ENCODE results near the gene AKAP13.
"Not testable (repeated sequence)": the region's sequence is repeated elsewhere in the genome, so short reads cannot be mapped to it uniquely, and the experiment has no call there.

The AKAP13 gene

DNA sequence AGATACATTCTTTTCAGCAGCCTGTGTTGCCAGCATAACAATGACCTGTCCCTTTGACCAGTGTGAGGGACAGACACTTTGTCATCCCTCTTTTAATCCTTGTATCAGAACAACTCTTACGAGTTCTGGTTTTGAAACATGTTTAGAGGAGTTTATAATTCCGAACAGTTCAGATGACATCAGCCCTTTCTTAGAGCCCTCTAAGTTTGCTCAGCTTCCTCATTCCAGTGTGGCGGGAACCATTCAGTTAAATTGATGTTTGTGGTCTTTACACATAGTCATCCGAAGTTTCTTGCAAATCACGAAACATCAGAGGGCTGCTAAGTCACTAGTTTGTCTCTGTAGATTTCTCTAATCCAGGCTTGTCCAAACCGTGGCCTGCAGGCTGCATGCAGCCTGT is 102.5 kb downstream of the AKAP13 start:
- H3K4me3 ChIP-seq (ENCODE audit: low read depth, low read length), result no peak overlapping the region
- H3K4me1 ChIP-seq (ENCODE audit: control insufficient read depth, insufficient read depth, low read length), result peaks cover 23% of the 10 kb centered on the region
- no peak overlapping the region for H3K9ac ChIP-seq (ENCODE audit: low read depth, low read length)
- H3K27ac ChIP-seq (ENCODE audit: low read depth, low read length), result no peak overlapping the region
- no peaks in the 10 kb centered on the region for H3K36me3 ChIP-seq (ENCODE audit: control insufficient read depth, insufficient read depth, low read length)
- H3K9me3 ChIP-seq (ENCODE audit: control insufficient read depth, insufficient read depth, low read length), result no peaks in the 10 kb centered on the region
- no peaks in the 10 kb centered on the region for H3K27me3 ChIP-seq (ENCODE audit: control insufficient read depth, insufficient read depth, low read length)

DNA sequence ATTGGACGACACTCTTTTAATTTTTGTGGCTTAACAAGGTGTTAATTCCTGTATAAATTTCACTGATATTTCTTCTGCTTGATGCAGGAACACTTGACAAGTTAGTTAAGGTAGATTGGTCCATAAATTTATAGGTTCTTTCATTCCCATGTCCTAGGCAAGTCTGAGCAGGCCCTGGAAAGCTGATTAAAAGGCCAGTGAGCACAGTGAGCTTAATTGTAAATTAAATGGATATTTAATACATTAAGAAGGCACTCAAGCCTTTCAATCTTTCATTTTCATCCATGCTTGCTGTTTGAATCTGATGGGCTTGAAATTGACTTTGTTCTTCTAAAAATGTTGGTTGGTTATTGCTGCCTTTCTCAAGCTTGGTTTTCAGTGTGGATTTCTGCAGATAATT is 103.6 kb downstream of the AKAP13 start:
- not testable (repeated sequence) for H3K9ac ChIP-seq (ENCODE audit: low read depth, low read length); H3K36me3 ChIP-seq (ENCODE audit: control insufficient read depth, insufficient read depth, low read length); H3K4me3 ChIP-seq (ENCODE audit: low read depth, low read length); H3K27me3 ChIP-seq (ENCODE audit: control insufficient read depth, insufficient read depth, low read length); H3K9me3 ChIP-seq (ENCODE audit: control insufficient read depth, insufficient read depth, low read length); H3K27ac ChIP-seq (ENCODE audit: low read depth, low read length)
- peaks cover 16% of the 10 kb centered on the region for H3K4me1 ChIP-seq (ENCODE audit: control insufficient read depth, insufficient read depth, low read length)

DNA sequence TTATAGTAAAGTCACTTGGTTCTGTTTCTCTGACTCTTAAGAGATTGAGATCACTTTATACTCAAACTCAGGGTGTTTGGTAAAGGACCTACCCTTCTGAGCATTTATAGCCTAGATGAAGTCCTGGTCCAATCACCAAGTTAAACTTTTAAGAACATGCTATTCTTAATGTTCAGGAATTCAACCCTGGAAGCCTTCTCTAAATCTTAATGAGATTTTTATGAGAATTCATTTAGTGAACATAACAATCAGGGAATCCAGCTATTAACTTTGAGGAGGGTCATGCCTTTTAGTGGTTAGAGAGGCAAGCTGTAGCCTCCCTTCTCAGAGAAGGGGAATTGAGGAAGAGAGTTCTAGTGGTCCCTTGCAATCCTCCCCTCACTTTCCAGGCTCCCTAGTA is 104.5 kb downstream of the AKAP13 start:
- not testable (repeated sequence) for H3K27me3 ChIP-seq (ENCODE audit: control insufficient read depth, insufficient read depth, low read length); H3K36me3 ChIP-seq (ENCODE audit: control insufficient read depth, insufficient read depth, low read length); H3K4me1 ChIP-seq (ENCODE audit: control insufficient read depth, insufficient read depth, low read length); H3K9me3 ChIP-seq (ENCODE audit: control insufficient read depth, insufficient read depth, low read length); H3K9ac ChIP-seq (ENCODE audit: low read depth, low read length); H3K4me3 ChIP-seq (ENCODE audit: low read depth, low read length)
- peak overlapping the region; percentile 3 for H3K27ac ChIP-seq (ENCODE audit: low read depth, low read length)

DNA sequence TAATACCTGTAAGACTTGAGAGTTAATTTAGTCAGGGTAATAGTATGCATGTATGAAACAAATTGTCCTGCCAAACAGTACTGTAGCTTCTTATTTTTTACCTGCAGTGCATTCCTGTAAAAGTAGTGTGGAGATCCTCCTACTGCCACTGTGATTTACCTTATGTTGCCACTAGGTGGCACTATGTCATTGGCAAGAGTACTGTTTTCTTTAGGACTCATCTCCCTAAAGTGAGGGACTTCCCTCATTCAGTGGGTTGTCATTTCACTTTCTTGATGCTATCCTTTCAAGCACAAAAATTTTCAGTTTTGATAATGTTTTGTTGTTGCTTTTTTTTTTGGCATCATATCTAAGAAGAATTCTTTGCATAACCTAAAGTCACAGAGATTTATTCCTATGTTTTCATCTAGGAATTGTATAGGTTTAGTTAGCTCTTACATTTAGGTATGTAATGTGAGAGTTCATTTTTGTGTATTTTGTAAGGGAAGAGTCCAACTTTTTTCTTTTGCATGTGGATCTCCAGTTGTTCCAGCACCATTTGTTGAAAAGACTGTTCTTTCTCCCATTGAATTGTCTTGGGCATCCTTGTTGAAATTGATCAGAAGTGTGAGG is 105.7 kb downstream of the AKAP13 start:
- peaks cover 5% of the 10 kb centered on the region for H3K4me1 ChIP-seq (ENCODE audit: control insufficient read depth, insufficient read depth, low read length)

DNA sequence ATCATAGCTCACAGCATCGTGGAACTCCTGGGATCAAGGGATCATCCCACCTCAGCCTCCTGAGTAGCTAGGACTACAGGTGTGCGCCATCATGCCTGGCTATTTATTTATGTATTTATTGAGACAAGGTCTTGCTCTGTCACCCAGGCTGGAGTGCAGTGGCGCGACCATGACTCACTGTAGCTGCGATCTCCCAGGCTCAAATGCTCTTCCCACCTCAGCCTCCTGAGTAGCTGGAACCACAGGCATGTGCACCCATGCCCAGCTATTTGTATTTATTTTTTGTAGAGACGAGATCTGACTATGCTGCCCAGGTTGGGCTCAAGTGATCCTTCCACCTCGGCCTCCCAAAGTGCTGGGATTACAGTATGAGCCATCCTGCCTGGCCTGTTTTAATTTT is 107.4 kb downstream of the AKAP13 start:
- H3K27ac ChIP-seq (ENCODE audit: low read depth, low read length); H3K9me3 ChIP-seq (ENCODE audit: control insufficient read depth, insufficient read depth, low read length); H3K36me3 ChIP-seq (ENCODE audit: control insufficient read depth, insufficient read depth, low read length); H3K4me3 ChIP-seq (ENCODE audit: low read depth, low read length); H3K4me1 ChIP-seq (ENCODE audit: control insufficient read depth, insufficient read depth, low read length); H3K27me3 ChIP-seq (ENCODE audit: control insufficient read depth, insufficient read depth, low read length); H3K9ac ChIP-seq (ENCODE audit: low read depth, low read length): not testable (repeated sequence)

More for the DNA sequence above, 105.7 kb downstream of the AKAP13 start:
- Histone ChIP-seq H3K9ac (ENCODE audit: low read depth, low read length) (no peak overlapping the region), H3K27ac (ENCODE audit: low read depth, low read length) (no peak overlapping the region), H3K36me3 (ENCODE audit: control insufficient read depth, insufficient read depth, low read length) (no peaks in the 10 kb centered on the region), H3K4me3 (ENCODE audit: low read depth, low read length) (no peak overlapping the region), H3K9me3 (ENCODE audit: control insufficient read depth, insufficient read depth, low read length) (no peaks in the 10 kb centered on the region), H3K27me3 (ENCODE audit: control insufficient read depth, insufficient read depth, low read length) (no peaks in the 10 kb centered on the region)

DNA sequence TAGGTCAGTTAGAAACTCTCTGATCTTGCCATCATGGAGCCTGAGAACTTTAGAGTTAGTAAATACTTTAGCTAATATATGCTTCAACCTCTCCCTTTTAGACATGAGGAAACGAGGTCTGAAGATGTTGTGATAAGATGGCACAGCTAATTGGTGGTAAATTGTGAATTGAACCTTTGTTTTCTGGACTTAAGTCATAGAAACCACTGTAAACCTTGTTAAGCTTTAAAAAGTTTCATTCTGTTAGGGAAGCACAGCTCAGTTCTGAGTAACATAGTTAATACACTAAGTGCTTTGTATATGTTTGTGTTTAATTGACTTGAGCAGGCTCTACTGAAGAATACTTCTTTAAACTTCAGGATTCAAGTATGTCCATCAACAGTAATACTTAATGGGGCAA is 108.6 kb downstream of the AKAP13 start:
- Histone ChIP-seq H3K9me3 (ENCODE audit: control insufficient read depth, insufficient read depth, low read length) (no peaks in the 10 kb centered on the region), H3K4me1 (ENCODE audit: control insufficient read depth, insufficient read depth, low read length) (peaks cover 4% of the 10 kb centered on the region), H3K36me3 (ENCODE audit: control insufficient read depth, insufficient read depth, low read length) (no peaks in the 10 kb centered on the region), H3K27ac (ENCODE audit: low read depth, low read length) (no peak overlapping the region), H3K4me3 (ENCODE audit: low read depth, low read length) (no peak overlapping the region), H3K27me3 (ENCODE audit: control insufficient read depth, insufficient read depth, low read length) (no peaks in the 10 kb centered on the region), H3K9ac (ENCODE audit: low read depth, low read length) (no peak overlapping the region)

DNA sequence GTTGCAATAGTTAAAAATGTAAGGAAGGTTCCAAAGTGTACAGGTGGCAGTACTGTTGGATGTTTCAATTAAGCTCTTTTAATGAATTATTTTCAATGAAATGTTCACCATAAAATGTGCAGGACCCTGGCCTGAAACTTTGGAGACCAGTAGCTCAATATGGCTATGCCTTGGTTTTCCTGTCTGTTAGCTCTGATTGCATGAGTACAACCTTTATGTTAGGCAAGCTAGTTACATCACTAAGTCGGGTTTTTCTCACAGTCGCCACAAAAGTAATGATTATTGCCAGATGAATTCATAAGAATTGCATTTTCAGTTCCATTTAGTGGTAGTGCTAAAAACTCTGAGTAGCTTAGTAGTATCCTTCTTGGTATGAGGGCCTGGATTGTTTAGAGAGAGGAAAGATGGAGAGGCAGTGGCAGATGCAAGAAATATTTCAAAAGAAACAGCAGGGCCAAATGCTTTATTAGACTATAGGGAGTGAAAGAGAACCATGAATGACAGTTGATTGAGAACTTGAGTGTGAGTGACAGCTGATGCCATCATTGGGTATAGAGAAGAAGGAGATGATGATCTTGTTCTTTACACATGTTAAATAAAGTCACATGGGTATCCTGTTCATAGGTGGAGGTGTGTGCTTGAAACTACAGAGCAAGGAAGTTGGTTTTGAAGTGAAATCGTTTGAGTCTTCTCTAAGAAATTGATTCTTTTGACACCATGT is 109.5 kb downstream of the AKAP13 start:
- Histone ChIP-seq H3K9me3 (ENCODE audit: control insufficient read depth, insufficient read depth, low read length) (no peaks in the 10 kb centered on the region), H3K9ac (ENCODE audit: low read depth, low read length) (no peak overlapping the region), H3K4me3 (ENCODE audit: low read depth, low read length) (no peak overlapping the region), H3K4me1 (ENCODE audit: control insufficient read depth, insufficient read depth, low read length) (peaks cover 14% of the 10 kb centered on the region), H3K27me3 (ENCODE audit: control insufficient read depth, insufficient read depth, low read length) (no peaks in the 10 kb centered on the region), H3K27ac (ENCODE audit: low read depth, low read length) (no peak overlapping the region), H3K36me3 (ENCODE audit: control insufficient read depth, insufficient read depth, low read length) (no peaks in the 10 kb centered on the region)

DNA sequence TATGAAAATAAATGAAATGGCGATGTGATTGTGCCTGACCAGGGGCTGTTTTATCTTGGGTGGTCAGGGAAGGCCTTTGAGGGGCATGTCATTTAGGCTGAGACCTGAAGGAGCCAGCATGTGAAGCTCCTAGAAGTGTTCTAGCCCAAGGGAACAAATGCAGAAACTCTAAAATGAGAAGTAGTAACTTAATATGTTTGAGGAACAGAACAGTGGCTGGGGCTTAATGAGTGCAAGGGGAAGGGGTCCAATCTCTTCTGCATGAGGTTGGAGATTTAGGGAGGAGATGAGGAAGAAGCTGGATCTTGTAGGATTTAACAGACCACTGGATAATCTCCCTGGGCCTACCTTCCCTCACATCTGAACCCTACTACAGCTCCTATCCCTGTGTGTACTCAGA is 110.5 kb downstream of the AKAP13 start:
- H3K27ac ChIP-seq (ENCODE audit: low read depth, low read length), result no peak overlapping the region
- H3K36me3 ChIP-seq (ENCODE audit: control insufficient read depth, insufficient read depth, low read length), result no peaks in the 10 kb centered on the region
- no peak overlapping the region for H3K4me3 ChIP-seq (ENCODE audit: low read depth, low read length)
- peaks cover 23% of the 10 kb centered on the region for H3K4me1 ChIP-seq (ENCODE audit: control insufficient read depth, insufficient read depth, low read length)
- H3K9me3 ChIP-seq (ENCODE audit: control insufficient read depth, insufficient read depth, low read length), result no peaks in the 10 kb centered on the region
- no peak overlapping the region for H3K9ac ChIP-seq (ENCODE audit: low read depth, low read length)
- H3K27me3 ChIP-seq (ENCODE audit: control insufficient read depth, insufficient read depth, low read length), result no peaks in the 10 kb centered on the region

DNA sequence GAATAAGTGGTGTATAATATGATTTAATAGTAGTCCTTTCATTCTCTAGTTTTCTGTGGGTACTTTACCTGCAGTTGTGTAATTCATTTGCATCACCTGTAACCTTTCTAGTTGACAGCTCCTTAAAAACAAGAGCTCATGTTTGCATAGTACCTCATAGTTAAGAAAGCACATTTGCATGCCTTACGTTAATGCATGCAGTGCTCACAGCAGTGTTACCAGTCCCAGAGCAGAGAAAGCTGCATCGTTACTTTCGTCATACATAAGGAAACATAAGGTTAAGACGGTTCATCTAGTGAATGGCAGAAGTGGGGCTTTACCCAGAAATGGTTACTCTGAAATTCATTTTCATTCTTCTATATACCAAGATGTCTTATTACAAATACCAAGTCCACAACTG is 111.3 kb downstream of the AKAP13 start:
- no peak overlapping the region for H3K27ac ChIP-seq (ENCODE audit: low read depth, low read length)
- H3K4me3 ChIP-seq (ENCODE audit: low read depth, low read length), result no peak overlapping the region
- no peaks in the 10 kb centered on the region for H3K9me3 ChIP-seq (ENCODE audit: control insufficient read depth, insufficient read depth, low read length)
- no peaks in the 10 kb centered on the region for H3K27me3 ChIP-seq (ENCODE audit: control insufficient read depth, insufficient read depth, low read length)
- no peak overlapping the region for H3K9ac ChIP-seq (ENCODE audit: low read depth, low read length)
- H3K36me3 ChIP-seq (ENCODE audit: control insufficient read depth, insufficient read depth, low read length), result no peaks in the 10 kb centered on the region
- H3K4me1 ChIP-seq (ENCODE audit: control insufficient read depth, insufficient read depth, low read length), result peaks cover 31% of the 10 kb centered on the region

DNA sequence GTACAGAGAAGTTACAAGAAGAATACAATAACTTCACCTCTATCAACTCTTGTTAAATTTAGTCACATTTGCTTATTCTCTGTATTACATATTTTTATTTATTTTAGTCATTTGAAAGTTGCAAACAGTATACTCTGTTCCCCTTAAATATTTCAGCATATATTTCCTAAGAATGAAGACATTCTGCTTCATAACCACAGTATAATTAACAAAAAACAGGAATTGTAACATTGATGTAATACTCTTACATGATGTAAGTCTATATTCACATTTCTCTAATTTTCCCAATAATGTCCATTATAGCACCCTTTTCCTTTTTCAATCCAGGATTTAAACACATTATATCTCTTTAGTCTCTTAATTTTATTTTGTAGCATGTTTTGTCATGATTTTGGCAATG is 112.0 kb downstream of the AKAP13 start:
- Histone ChIP-seq H3K27ac (ENCODE audit: low read depth, low read length) (no peak overlapping the region), H3K36me3 (ENCODE audit: control insufficient read depth, insufficient read depth, low read length) (no peaks in the 10 kb centered on the region), H3K4me1 (ENCODE audit: control insufficient read depth, insufficient read depth, low read length) (peaks cover 33% of the 10 kb centered on the region), H3K9ac (ENCODE audit: low read depth, low read length) (no peak overlapping the region), H3K9me3 (ENCODE audit: control insufficient read depth, insufficient read depth, low read length) (no peaks in the 10 kb centered on the region), H3K4me3 (ENCODE audit: low read depth, low read length) (no peak overlapping the region), H3K27me3 (ENCODE audit: control insufficient read depth, insufficient read depth, low read length) (no peaks in the 10 kb centered on the region)

DNA sequence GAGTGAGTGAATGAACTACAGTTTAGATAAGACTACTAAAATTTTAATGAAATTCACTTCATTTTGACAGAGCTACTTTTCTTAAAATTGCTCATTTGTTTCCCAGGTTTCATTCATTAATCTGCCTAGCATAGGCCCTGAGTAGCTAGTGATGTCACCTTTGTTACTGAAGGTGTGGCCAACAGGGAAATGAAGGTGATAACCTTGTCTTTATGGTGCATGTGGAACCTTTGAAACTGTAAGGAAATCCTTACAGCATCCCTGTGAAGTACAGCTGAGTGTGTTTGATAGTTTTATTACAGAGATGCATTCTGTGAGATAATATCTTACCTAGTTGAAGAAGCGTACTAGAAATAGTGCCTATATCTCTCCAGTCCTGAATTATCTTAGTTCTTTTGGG is 112.9 kb downstream of the AKAP13 start:
- Histone ChIP-seq H3K27me3 (ENCODE audit: control insufficient read depth, insufficient read depth, low read length) (no peaks in the 10 kb centered on the region), H3K36me3 (ENCODE audit: control insufficient read depth, insufficient read depth, low read length) (no peaks in the 10 kb centered on the region), H3K9me3 (ENCODE audit: control insufficient read depth, insufficient read depth, low read length) (no peaks in the 10 kb centered on the region), H3K4me3 (ENCODE audit: low read depth, low read length) (no peak overlapping the region), H3K4me1 (ENCODE audit: control insufficient read depth, insufficient read depth, low read length) (peaks cover 33% of the 10 kb centered on the region), H3K27ac (ENCODE audit: low read depth, low read length) (no peak overlapping the region), H3K9ac (ENCODE audit: low read depth, low read length) (no peak overlapping the region)

Measured in HUES48 (cell line).